ENCODE results near the gene PRRG2. TPM values are rescaled to one million over a fixed set of nuclear protein-coding genes. Genes with fewer than 3 reads are reported as not detected.

The PRRG2 gene
- total RNA-seq, 5 donors from 2014 or later (not counting 1 experiment from before 2014, with no cell fraction given) = 0.37 to 1.7 (median 1.2) TPM

- DNase-seq (no peak), ATAC-seq (replicated peaks in 1 of 4) (no peak)
- Histone ChIP-seq H3K27me3 (replicated peaks in 1 of 2; ENCODE audit: control insufficient read depth in 2 of 2, extremely low read depth in 1 of 2, insufficient read depth in 2 of 2, low read length in 1 of 2) (no peaks in the 10 kb centered on the region), H3K4me1 (ENCODE audit: control insufficient read depth in 1 of 2, extremely low read depth in 1 of 2, insufficient read depth in 2 of 2, low read length in 2 of 2) (peaks cover 0 to 20% of the 10 kb centered on the region in 2 experiments), H3K36me3 (ENCODE audit: control insufficient read depth in 2 of 2, extremely low read depth in 1 of 2, insufficient read depth in 1 of 2, low read length in 1 of 2) (peaks cover 14 to 68% of the 10 kb centered on the region in 2 donors), H3K4me3 (ENCODE audit: control insufficient read depth in 1 of 2, extremely low read depth in 1 of 2, low read length in 1 of 2) (no peak overlapping the region), H3K27ac (ENCODE audit: low read length) (no peak overlapping the region), H3K9me3 (no peaks in the 10 kb centered on the region)
- peaks cover 15% of the 10 kb centered on the region for H3K36me3 Mint-ChIP-seq
- H3K27me3 Mint-ChIP-seq = no peaks in the 10 kb centered on the region
- POLR2A ChIA-PET = interaction anchor here in 1 of 2 donors (0.6 kb wide), 1 partner anchor 30 kb away, joined by 3 read pairs; no protein-coding TSS in a partner anchor
- H3K4me1 Mint-ChIP-seq = peaks cover 21 to 29% (median 24%) of the 10 kb centered on the region in 3 donors
- H3K4me3 Mint-ChIP-seq = no peak overlapping the region
- H3K27ac Mint-ChIP-seq = peak overlapping the region in 1 of 2 donors; percentile 11
- no peaks in the 10 kb centered on the region for H3K9me3 Mint-ChIP-seq
- WGBS (ENCODE audit: insufficient coverage) = 84% methylated on average over 6 of the region's 7 CpGs
- CTCF ChIA-PET = no interaction called here
These were observed 24.5 kb downstream of the PRRG2 start for GRCh38 chr19:49605605-49606004.

GRCh38 chr19:49609499-49610092 is 28.5 kb downstream of the PRRG2 start:
- no peak for DNase-seq
- H3K4me1 ChIP-seq (ENCODE audit: control insufficient read depth in 1 of 2, extremely low read depth in 1 of 2, insufficient read depth in 2 of 2, low read length in 2 of 2) = peaks cover 0 to 35% of the 10 kb centered on the region in 2 experiments
- Mint-ChIP-seq H3K36me3 (peaks cover 11% of the 10 kb centered on the region), H3K4me3 (no peak overlapping the region), H3K4me1 (peaks cover 24 to 29% (median 25%) of the 10 kb centered on the region in 3 donors), H3K9me3 (no peaks in the 10 kb centered on the region), H3K27ac (no peak overlapping the region), H3K27me3 (no peaks in the 10 kb centered on the region)
- H3K36me3 ChIP-seq (ENCODE audit: control insufficient read depth in 2 of 2, extremely low read depth in 1 of 2, insufficient read depth in 1 of 2, low read length in 1 of 2) = peaks cover 18 to 54% of the 10 kb centered on the region in 2 donors
- WGBS (ENCODE audit: insufficient coverage) = 93% methylated on average over 3 of the region's 12 CpGs
- no peak overlapping the region for H3K4me3 ChIP-seq (ENCODE audit: control insufficient read depth in 1 of 2, extremely low read depth in 1 of 2, low read length in 1 of 2)
- H3K9me3 ChIP-seq = no peaks in the 10 kb centered on the region
- POLR2A ChIA-PET = no interaction called here
- no peaks in the 10 kb centered on the region for H3K27me3 ChIP-seq (replicated peaks in 1 of 2; ENCODE audit: control insufficient read depth in 2 of 2, extremely low read depth in 1 of 2, insufficient read depth in 2 of 2, low read length in 1 of 2)
- no peak overlapping the region for H3K27ac ChIP-seq (ENCODE audit: low read length)
- CTCF ChIA-PET = no interaction called here
- no peak for ATAC-seq (replicated peaks in 1 of 4)

GRCh38 chr19:49613374-49613773 is 32.3 kb downstream of the PRRG2 start:
- no peak for DNase-seq
- H3K36me3 ChIP-seq (ENCODE audit: control insufficient read depth in 2 of 2, extremely low read depth in 1 of 2, insufficient read depth in 1 of 2, low read length in 1 of 2) = peaks cover 50 to 72% of the 10 kb centered on the region in 2 donors
- CTCF ChIA-PET = no interaction called here

GRCh38 chr19:49614096-49614833 is 33.1 kb downstream of the PRRG2 start:
- CTCF ChIA-PET = no interaction called here

More at GRCh38 chr19:49613374-49613773, 32.3 kb downstream of the PRRG2 start:
- Mint-ChIP-seq H3K36me3 (peaks cover 35% of the 10 kb centered on the region), H3K27me3 (no peaks in the 10 kb centered on the region), H3K4me1 (peaks cover 19 to 20% (median 20%) of the 10 kb centered on the region in 3 donors), H3K9me3 (no peaks in the 10 kb centered on the region), H3K27ac (peak overlapping the region in 1 of 2 donors; percentile 66), H3K4me3 (no peak overlapping the region)
- no peaks in the 10 kb centered on the region for H3K9me3 ChIP-seq
- no peak for ATAC-seq (replicated peaks in 1 of 4)
- no peak overlapping the region for H3K4me3 ChIP-seq (ENCODE audit: control insufficient read depth in 1 of 2, extremely low read depth in 1 of 2, low read length in 1 of 2)
- POLR2A ChIA-PET = no interaction called here
- H3K27me3 ChIP-seq (replicated peaks in 1 of 2; ENCODE audit: control insufficient read depth in 2 of 2, extremely low read depth in 1 of 2, insufficient read depth in 2 of 2, low read length in 1 of 2) = no peaks in the 10 kb centered on the region
- H3K4me1 ChIP-seq (ENCODE audit: control insufficient read depth in 1 of 2, extremely low read depth in 1 of 2, insufficient read depth in 2 of 2, low read length in 2 of 2) = peaks cover 0 to 28% of the 10 kb centered on the region in 2 experiments
- H3K27ac ChIP-seq (ENCODE audit: low read length) = no peak overlapping the region
- WGBS (ENCODE audit: insufficient coverage) = 84% methylated on average over 4 of the region's 4 CpGs

GRCh38 chr19:49615861-49616260 is 34.7 kb downstream of the PRRG2 start:
- no peak overlapping the region for H3K27ac ChIP-seq (ENCODE audit: low read length)
- WGBS (ENCODE audit: insufficient coverage) = 95% methylated on average over 10 of the region's 23 CpGs
- ATAC-seq (replicated peaks in 1 of 4) (no peak), DNase-seq (no peak)
- POLR2A ChIA-PET = no interaction called here
- Mint-ChIP-seq H3K4me1 (peaks cover 16 to 17% (median 16%) of the 10 kb centered on the region in 3 donors), H3K36me3 (peaks cover 43% of the 10 kb centered on the region), H3K9me3 (no peaks in the 10 kb centered on the region), H3K27ac (no peak overlapping the region), H3K4me3 (no peak overlapping the region), H3K27me3 (no peaks in the 10 kb centered on the region)
- H3K4me3 ChIP-seq (ENCODE audit: control insufficient read depth in 1 of 2, extremely low read depth in 1 of 2, low read length in 1 of 2) = no peak overlapping the region
- peaks cover 52 to 66% of the 10 kb centered on the region in 2 donors for H3K36me3 ChIP-seq (ENCODE audit: control insufficient read depth in 2 of 2, extremely low read depth in 1 of 2, insufficient read depth in 1 of 2, low read length in 1 of 2)
- H3K9me3 ChIP-seq = no peaks in the 10 kb centered on the region
- peaks cover 0 to 31% of the 10 kb centered on the region in 2 experiments for H3K4me1 ChIP-seq (ENCODE audit: control insufficient read depth in 1 of 2, extremely low read depth in 1 of 2, insufficient read depth in 2 of 2, low read length in 2 of 2)
- CTCF ChIA-PET = no interaction called here
- H3K27me3 ChIP-seq (replicated peaks in 1 of 2; ENCODE audit: control insufficient read depth in 2 of 2, extremely low read depth in 1 of 2, insufficient read depth in 2 of 2, low read length in 1 of 2) = no peaks in the 10 kb centered on the region

More at GRCh38 chr19:49614096-49614833, 33.1 kb downstream of the PRRG2 start:
- no peaks in the 10 kb centered on the region for H3K9me3 Mint-ChIP-seq
- Histone ChIP-seq H3K4me3 (ENCODE audit: control insufficient read depth in 1 of 2, extremely low read depth in 1 of 2, low read length in 1 of 2) (no peak overlapping the region), H3K9me3 (no peaks in the 10 kb centered on the region), H3K36me3 (ENCODE audit: control insufficient read depth in 2 of 2, extremely low read depth in 1 of 2, insufficient read depth in 1 of 2, low read length in 1 of 2) (peaks cover 45 to 64% of the 10 kb centered on the region in 2 donors), H3K27me3 (replicated peaks in 1 of 2; ENCODE audit: control insufficient read depth in 2 of 2, extremely low read depth in 1 of 2, insufficient read depth in 2 of 2, low read length in 1 of 2) (no peaks in the 10 kb centered on the region), H3K27ac (ENCODE audit: low read length) (peak overlapping the region; percentile 1), H3K4me1 (ENCODE audit: control insufficient read depth in 1 of 2, extremely low read depth in 1 of 2, insufficient read depth in 2 of 2, low read length in 2 of 2) (peaks cover 0 to 26% of the 10 kb centered on the region in 2 experiments)
- H3K4me3 Mint-ChIP-seq = peak overlapping the region in 1 of 3 donors; percentile 42
- POLR2A ChIA-PET = no interaction called here
- no peaks in the 10 kb centered on the region for H3K27me3 Mint-ChIP-seq
- peaks cover 19 to 23% (median 19%) of the 10 kb centered on the region in 3 donors for H3K4me1 Mint-ChIP-seq
- peaks cover 40% of the 10 kb centered on the region for H3K36me3 Mint-ChIP-seq
- DNase-seq (no peak), ATAC-seq (replicated peaks in 1 of 4) (peak in 1 of 4 experiments; percentile 40)
- H3K27ac Mint-ChIP-seq = peak overlapping the region; percentile 83 to 86
- 62% methylated on average over 12 of the region's 19 CpGs for WGBS (ENCODE audit: insufficient coverage)

GRCh38 chr19:49616532-49616931 is 35.4 kb downstream of the PRRG2 start:
- H3K27ac Mint-ChIP-seq = no peak overlapping the region
- H3K36me3 ChIP-seq (ENCODE audit: control insufficient read depth in 2 of 2, extremely low read depth in 1 of 2, insufficient read depth in 1 of 2, low read length in 1 of 2) = peaks cover 52 to 67% of the 10 kb centered on the region in 2 donors
- ATAC-seq (replicated peaks in 1 of 4) (no peak), DNase-seq (no peak)
- H3K9me3 ChIP-seq = no peaks in the 10 kb centered on the region
- peaks cover 0 to 31% of the 10 kb centered on the region in 2 experiments for H3K4me1 ChIP-seq (ENCODE audit: control insufficient read depth in 1 of 2, extremely low read depth in 1 of 2, insufficient read depth in 2 of 2, low read length in 2 of 2)
- no peaks in the 10 kb centered on the region for H3K27me3 Mint-ChIP-seq
- CTCF ChIA-PET = interaction anchor here in 1 of 2 donors (0.6 to 1.2 kb wide), 2 partner anchors 24 to 63 kb away, joined by 3 to 6 read pairs; partner anchors contain the start of gene RRAS
- peaks cover 16 to 17% (median 16%) of the 10 kb centered on the region in 3 donors for H3K4me1 Mint-ChIP-seq
- H3K4me3 ChIP-seq (ENCODE audit: control insufficient read depth in 1 of 2, extremely low read depth in 1 of 2, low read length in 1 of 2) = no peak overlapping the region
- WGBS (ENCODE audit: insufficient coverage) = 100% methylated on average over 7 of the region's 7 CpGs
- no peak overlapping the region for H3K4me3 Mint-ChIP-seq
- H3K36me3 Mint-ChIP-seq = peaks cover 43% of the 10 kb centered on the region
- H3K9me3 Mint-ChIP-seq = no peaks in the 10 kb centered on the region
- H3K27me3 ChIP-seq (replicated peaks in 1 of 2; ENCODE audit: control insufficient read depth in 2 of 2, extremely low read depth in 1 of 2, insufficient read depth in 2 of 2, low read length in 1 of 2) = no peaks in the 10 kb centered on the region
- H3K27ac ChIP-seq (ENCODE audit: low read length) = no peak overlapping the region
- POLR2A ChIA-PET = interaction anchor here in 1 of 2 donors (0.5 kb wide), 1 partner anchor 188 kb away, joined by 5 read pairs; no protein-coding TSS in a partner anchor
